ENCODE results near the gene PLOD1. TPM values are rescaled to one million over a fixed set of nuclear protein-coding genes. Genes with fewer than 3 reads are reported as not detected.

PLOD1 gene
- total and polyA plus RNA-seq, 2 of the 13 experiments (the other 11 are each of a cell fraction or from before 2014, with no cell fraction given): 70.1 to 318 TPM

GRCh38 chr1:11979851-11980675 is 45.5 kb downstream of the PLOD1 start, which contains the start of gene MFN2 (continued):
- TF ChIP-seq KLF11 (CRISPR knock-in tag; IDR thresholded peaks at IDR 0.05) (no peak), BCL6 (CRISPR knock-in tag; IDR thresholded peaks at IDR 0.05) (0 out of 2 replicates have a peak, but pooled peaks have one; percentile 23), ZNF503 (CRISPR knock-in tag; IDR thresholded peaks at IDR 0.05) (peak; percentile 61; the same call in 1 of the 2 replicates), ZBTB49 (CRISPR knock-in tag; IDR thresholded peaks at IDR 0.05; ENCODE audit: borderline replicate concordance) (no peak), FOXP4 (CRISPR knock-in tag; IDR thresholded peaks at IDR 0.05) (peak; percentile 35; the same call in 1 of the 2 replicates), BCL3 (CRISPR knock-in tag; IDR thresholded peaks at IDR 0.05) (peak; percentile 71; the same call in 1 of the 2 replicates), HES4 (CRISPR knock-in tag; IDR thresholded peaks at IDR 0.05; ENCODE audit: borderline replicate concordance) (no peak), RARA (CRISPR knock-in tag; IDR thresholded peaks at IDR 0.05) (peak; percentile 76), ZNF292 (CRISPR knock-in tag; IDR thresholded peaks at IDR 0.05; ENCODE audit: borderline replicate concordance, low read depth) (no peak), ZFP36 (IDR thresholded peaks at IDR 0.05; ENCODE audit: borderline replicate concordance, low read depth, low read length, partially characterized antibody) (no peak), TRAFD1 (CRISPR knock-in tag; IDR thresholded peaks at IDR 0.05; ENCODE audit: borderline replicate concordance) (no peak; the same call in 1 of the 2 replicates), REL (CRISPR knock-in tag; conservative IDR thresholded peaks at IDR 0.05) (0 out of 2 replicates have a peak, but pooled peaks have one; percentile 76), ZNF710 (CRISPR knock-in tag; IDR thresholded peaks at IDR 0.05; ENCODE audit: borderline replicate concordance) (peak; percentile 75; the same call in 1 of the 2 replicates), TFAP4 (IDR thresholded peaks at IDR 0.05; ENCODE audit: borderline replicate concordance, low read depth) (peak; percentile 65; the same call in 1 of the 2 replicates)
